NCI-H2029 treated with DMSO at 0.1 percent for 48 hours (cell line): Measurements from ENCODE around the gene TNFRSF21.
A peak's percentile ranks its signal among the peaks of the same experiment; 100 is the strongest.
"Not testable (repeated sequence)": the region's sequence is repeated elsewhere in the genome, so short reads cannot be mapped to it uniquely, and the experiment has no call there.

ENCODE experiments used
- DNase-seq: peaks from one replicate; lab custom pipeline; 2025; lab: John Stamatoyannopoulos, UW

Gene TNFRSF21

GRCh38 chr6:47321577-47321976 is 11.9 kb upstream of the TNFRSF21 start:
- DNase-seq: no peak

DNA sequence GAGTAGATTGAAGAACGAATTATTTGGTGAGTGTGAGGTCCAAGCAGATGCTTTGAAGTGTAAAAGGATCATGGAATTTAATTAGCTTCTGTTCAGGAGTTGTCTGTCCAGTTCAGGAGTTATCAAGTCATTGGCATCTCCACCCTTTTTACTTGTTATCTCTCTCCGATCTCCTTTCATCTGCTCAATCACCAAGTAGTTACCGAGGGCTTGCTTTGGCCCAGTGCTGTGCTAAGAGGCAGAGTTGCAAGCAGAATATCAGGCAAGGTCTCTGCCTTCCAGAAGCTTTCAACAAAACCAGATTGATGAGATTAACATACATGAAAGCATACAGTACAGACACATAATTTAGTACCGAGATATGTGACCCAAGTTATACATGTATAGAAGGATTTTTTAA is 10.2 kb upstream of the TNFRSF21 start:
- DNase-seq: no peak

- DNase-seq: no peak
Measured at GRCh38 chr6:47319382-47319781, 9.7 kb upstream of the TNFRSF21 start.

GRCh38 chr6:47318236-47318989 is 8.7 kb upstream of the TNFRSF21 start:
- no peak for DNase-seq

- not testable (repeated sequence) for DNase-seq
Measured at GRCh38 chr6:47315181-47315580, 5.5 kb upstream of the TNFRSF21 start.

DNA sequence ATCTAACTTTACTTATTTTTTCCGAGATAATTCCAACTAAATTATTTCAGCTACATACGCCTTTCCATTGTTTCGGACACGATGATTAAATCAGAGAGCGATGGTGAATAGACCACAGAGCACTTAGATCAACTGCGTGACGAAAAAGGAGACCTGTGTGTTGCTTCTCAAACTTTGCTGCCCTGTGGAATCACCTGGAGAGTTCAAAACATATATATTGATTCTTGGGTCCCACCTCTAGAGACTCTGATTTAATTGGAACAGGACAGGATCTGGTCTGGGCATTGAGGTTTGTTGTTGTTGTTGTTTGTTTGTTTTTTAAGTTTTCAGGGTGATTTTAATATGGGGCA is 401 bp upstream of the TNFRSF21 start:
- no peak for DNase-seq

DNA sequence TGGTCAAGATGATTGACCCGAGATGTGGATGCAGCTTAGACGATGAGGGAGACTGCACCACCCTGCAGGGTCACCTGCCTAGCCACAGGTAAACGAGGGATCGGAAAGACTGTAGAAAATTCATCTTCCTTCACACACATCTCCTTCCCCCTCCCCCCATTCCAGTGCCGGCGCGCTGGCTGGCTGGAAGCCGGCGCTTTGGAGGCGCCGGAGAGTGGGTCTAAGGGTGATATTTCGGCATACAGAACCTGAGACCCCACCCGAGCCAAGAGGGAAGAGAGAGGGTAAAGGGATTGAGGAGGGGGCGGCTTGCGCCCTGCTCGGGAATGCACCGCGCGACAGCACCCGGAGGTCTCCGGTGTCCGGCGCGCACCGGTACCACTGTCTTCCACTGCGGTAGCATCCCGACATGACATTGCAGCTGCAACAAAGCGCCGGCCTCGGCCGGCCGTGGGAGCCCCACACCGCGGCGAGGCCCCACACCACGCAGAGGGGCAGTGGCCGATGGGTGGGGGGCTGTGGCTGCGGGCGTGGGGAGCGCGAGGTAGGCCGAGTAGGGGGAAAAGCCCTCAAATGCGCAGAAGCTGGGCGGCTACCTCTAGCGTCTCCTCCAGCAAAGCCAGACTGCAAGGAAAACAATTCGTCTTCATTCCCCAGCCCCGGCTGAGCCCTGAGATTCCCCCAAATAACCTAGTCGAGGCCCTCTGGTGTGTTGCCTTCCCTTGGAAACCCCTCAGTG is 984 bp downstream of the TNFRSF21 start:
- DNase-seq: no peak

DNA sequence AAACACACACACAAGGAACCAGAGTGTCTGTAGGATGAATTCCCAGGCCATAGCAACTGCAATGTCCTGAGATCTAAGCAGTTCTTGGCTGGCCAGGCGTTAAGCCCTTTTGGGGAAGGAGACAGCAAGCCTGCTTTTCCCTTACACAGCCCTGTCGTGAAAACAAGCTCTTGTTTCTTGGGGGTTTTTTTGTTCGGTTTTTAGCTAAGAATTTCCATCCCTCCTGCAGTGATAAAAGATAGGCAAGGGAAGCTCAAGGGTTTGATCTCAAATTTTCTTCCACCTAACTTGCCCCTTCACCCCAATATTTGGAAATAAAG is 1.5 kb downstream of the TNFRSF21 start:
- no peak for DNase-seq

DNA sequence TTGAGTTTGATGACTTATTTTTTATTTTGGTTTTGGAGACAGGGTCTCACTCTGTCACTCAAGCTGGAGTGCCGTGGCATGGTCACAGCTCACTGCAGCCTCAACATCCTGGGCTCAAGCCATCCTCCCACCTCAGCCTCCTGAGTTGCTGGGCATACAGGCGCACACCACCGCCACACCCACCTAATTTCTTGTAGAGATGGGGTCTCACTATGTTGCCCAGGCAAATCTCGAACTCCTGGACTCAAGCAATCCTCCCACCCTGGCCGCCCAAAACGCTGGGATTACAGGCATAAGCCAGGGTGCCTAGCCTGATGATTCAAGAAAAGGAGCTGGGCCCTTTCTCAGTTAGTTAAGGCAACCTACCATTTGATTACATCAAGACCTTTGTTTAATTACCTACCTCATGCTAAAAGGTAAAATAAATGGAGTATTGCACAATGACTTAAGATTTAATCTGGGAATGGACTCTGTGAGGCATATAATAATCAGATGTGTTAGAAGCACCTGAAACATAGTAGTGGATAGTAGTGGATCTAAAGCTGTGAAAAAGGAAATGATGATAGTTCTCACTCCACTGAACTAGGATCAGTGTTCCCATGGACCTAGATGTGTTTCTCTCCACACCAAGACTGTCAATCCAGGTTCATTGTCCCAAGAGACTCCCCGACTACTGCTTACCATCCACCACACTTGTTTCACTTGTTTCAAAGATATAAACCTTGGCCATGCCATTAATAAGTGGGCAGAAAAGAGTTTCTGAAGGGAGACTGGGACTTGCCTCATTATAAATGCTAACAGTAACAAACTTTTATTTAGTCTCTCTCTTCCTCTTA is 2.1 kb downstream of the TNFRSF21 start:
- DNase-seq: no peak

- no peak for DNase-seq
Measured at GRCh38 chr6:47306887-47307286, 2.8 kb downstream of the TNFRSF21 start.

DNA sequence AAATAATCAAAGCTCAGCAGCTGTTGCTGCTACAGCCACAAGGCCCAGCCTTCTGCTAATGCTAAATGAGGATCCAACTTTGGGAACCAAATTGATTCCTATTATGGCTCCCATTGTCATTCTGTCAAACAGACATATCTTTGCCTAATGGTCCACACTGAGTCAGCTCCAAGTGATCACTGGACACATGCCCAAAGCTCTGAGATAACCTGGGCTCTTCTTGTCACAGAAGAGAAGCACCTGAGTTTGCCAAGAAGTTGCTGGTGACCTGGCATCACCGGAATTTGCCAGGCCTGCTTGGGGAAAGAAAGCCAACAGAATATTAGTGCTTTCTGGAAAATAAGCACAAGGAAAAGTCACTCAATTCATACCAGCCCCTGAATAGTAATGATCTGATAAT is 5.8 kb downstream of the TNFRSF21 start:
- DNase-seq: peak; percentile 23

DNA sequence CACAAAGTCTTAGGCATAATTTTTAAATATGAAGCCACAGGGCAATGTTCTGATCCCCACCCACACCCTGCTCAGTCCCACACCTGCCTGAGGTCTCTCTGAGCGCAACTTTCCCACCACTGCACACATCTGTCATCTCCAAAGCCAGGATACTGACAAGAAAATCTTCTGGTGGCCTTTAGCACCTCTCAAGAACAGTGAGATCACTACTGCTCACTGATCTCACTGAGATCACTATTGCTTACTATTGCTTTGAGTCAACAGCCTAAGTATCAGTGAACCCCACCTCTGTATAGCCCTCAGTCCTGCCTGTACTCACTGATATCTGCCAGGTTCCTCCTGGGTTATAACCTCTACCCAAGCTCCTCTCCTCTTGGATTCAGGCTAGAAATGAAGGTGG is 6.4 kb downstream of the TNFRSF21 start:
- DNase-seq: no peak

DNA sequence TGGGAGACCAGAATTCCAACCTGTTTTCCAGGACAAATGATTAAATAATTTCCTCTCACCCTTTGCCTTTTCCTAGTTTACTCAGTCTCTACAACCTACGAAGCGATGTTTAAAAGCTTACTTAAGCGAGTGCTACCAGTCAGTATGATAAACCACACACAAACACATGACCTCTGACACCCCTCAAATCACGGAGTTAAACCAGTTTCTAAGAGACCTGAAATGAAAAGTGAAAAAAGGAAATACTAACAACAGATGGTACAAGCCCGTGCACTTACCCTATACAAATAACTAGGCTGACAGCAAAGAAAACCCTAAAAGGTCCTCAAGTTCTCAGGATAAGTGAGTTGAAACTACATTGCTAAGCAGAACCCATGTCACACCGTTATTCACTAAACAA is 7.7 kb downstream of the TNFRSF21 start:
- no peak for DNase-seq

GRCh38 chr6:47301441-47301840 is 8.3 kb downstream of the TNFRSF21 start:
- DNase-seq: no peak

DNA sequence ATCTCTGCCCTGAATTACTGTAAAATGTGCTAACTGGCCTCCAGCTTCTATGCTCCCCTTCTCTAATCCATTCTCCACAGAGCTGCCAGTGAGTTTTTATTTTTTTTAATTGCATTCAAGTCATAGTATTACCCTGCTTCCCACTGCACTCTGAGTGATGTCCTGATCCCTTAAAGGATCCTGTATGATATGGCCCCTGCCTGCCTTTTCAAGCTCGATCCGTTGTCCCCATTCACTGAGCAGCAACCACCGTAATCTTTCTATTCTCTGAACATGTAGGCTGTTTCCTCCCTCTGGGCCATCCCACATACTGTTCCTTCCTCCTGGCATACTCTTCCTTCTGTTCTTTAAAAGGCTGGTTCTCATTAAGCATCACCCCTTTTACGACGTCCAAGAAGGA is 9.3 kb downstream of the TNFRSF21 start:
- DNase-seq: no peak

- DNase-seq: no peak
Measured at GRCh38 chr6:47299965-47300364, 9.7 kb downstream of the TNFRSF21 start.

- no peak for DNase-seq
Measured at GRCh38 chr6:47298475-47298874, 11.2 kb downstream of the TNFRSF21 start.

- no peak for DNase-seq
Measured at GRCh38 chr6:47294990-47295389, 14.7 kb downstream of the TNFRSF21 start.

DNA sequence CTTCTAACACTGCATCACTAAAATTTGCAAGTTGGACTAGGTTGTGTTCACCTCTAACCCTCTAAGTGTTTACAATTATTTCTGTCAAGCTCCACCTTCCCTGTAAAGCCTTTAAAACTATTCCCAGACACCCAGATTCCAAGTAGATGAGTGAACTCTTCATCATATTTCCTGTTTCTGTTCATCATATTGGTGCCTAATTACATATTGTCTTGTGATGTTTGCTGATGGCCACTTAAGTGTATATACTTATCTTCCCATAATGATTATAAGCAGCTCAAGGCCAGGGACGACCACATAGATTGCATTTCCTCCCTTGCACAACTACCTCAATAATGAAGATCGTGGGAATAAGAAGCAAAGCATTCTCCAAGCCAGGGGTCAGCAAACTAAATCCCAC is 16.8 kb downstream of the TNFRSF21 start:
- no peak for DNase-seq

GRCh38 chr6:47292027-47292426 is 17.7 kb downstream of the TNFRSF21 start:
- DNase-seq: no peak

DNA sequence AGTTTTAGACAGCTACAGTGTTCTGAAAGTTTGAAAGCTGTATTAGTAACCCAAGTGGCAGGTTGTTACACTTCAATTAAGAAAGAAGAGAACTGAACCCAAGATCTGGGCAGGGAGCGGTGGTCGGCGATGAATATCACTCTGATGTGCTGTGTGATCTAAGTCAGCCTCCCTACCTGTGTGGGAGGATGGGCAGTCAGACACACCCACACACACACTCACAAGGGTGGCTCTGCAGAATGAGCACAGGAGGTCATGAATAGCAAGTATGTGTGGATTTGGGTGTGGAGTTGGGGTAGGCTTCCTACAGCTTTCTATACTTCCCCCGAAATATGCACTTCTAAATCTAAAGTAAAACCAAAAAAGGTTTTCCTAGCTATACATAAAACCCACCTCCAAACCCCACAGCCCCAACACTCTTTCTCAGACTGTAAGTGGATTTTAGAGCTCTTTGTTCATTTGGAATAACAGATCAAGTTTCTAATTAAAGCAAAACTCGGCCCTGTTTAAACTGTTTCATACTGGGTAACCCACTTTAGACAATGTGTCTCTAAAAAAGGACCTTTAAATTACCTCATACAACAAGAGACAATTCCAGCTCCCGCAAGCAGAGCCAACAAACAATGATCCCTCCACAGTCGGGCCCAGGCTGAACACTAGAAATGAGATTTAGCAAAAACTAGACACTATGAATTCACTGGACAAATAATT is 19.4 kb downstream of the TNFRSF21 start:
- no peak for DNase-seq
